C4-2B (cell line): Measurements from ENCODE around the gene AGAP1.

Source experiments
- CTCF ChIP-seq: fragments of 450-650 bp; conservative IDR thresholded peaks from 2 replicates; pipeline ENCODE4 v1.5.1; 2017; ENCODE audit warnings: mild to moderate bottlenecking
- ZFX ChIP-seq: fragments of 450-650 bp; IDR thresholded peaks from 2 replicates; pipeline ENCODE4 v1.6.1; 2017

GRCh38 chr2:235512699-235513053 lies 18.8 kb downstream of the AGAP1 start:
- no peak for TF ChIP-seq CTCF
- no peak for TF ChIP-seq ZFX
